ENCODE results near the gene ABCG5. TPM values are rescaled to one million over a fixed set of nuclear protein-coding genes. Genes with fewer than 3 reads are reported as not detected.

ABCG5 gene
- total RNA-seq, 1 donor from 2014 or later: not detected

DNA sequence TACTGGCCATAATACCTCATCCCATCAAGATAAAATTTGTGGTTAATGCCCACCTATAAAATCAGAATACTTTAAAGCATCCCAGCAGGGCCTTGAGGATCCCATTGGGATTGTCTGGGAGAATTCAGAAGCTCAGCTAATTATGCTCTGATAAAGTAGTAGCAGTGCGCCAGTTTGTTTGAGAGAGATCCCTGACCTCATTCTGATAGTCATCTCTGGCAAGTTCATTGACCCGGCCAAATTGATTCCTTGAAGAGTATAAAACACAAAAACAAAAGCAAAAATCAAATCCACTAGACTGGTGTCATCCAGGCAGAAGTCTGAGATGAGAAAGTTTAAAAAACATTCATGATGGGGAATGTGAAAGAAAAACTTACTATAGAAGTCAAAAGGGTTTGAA is 14.1 kb downstream of the ABCG5 start:
- Mint-ChIP-seq H3K9me3 (no peaks in the 10 kb centered on the region), H3K4me3 (no peak overlapping the region), H3K27me3 (ENCODE audit: low read depth) (no peaks in the 10 kb centered on the region), H3K36me3 (ENCODE audit: low read depth) (no peaks in the 10 kb centered on the region), H3K4me1 (no peaks in the 10 kb centered on the region), H3K27ac (ENCODE audit: unreplicated experiment) (no peak overlapping the region)
- DNase-seq (ENCODE audit: low read depth, low spot score): no peak
- TF ChIP-seq, protein P1, sequence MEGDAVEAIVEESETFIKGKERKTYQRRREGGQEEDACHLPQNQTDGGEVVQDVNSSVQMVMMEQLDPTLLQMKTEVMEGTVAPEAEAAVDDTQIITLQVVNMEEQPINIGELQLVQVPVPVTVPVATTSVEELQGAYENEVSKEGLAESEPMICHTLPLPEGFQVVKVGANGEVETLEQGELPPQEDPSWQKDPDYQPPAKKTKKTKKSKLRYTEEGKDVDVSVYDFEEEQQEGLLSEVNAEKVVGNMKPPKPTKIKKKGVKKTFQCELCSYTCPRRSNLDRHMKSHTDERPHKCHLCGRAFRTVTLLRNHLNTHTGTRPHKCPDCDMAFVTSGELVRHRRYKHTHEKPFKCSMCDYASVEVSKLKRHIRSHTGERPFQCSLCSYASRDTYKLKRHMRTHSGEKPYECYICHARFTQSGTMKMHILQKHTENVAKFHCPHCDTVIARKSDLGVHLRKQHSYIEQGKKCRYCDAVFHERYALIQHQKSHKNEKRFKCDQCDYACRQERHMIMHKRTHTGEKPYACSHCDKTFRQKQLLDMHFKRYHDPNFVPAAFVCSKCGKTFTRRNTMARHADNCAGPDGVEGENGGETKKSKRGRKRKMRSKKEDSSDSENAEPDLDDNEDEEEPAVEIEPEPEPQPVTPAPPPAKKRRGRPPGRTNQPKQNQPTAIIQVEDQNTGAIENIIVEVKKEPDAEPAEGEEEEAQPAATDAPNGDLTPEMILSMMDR (conservative IDR thresholded peaks at IDR 0.05): no peak

DNA sequence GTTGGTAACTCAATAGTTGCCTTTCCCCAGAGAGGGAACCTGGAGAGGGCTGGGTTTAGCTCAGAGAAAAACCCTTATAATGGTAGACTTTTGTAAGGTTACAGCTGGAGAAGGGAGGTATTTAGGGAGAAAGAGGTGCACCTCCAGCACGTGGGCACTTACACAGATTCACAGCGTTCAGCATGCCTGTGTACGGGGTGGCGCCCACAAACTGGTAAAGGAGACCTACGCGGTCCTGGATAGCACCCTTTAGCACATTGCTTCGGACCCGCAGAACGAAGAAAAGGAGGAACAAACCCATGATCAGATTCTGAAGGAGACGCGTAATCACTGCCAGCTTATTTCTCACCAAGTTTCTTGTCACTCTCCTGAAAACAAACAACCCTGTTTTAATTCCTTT is 14.9 kb downstream of the ABCG5 start:
- Mint-ChIP-seq H3K27ac (ENCODE audit: unreplicated experiment) (no peak overlapping the region), H3K9me3 (no peaks in the 10 kb centered on the region), H3K27me3 (ENCODE audit: low read depth) (no peaks in the 10 kb centered on the region), H3K36me3 (ENCODE audit: low read depth) (no peaks in the 10 kb centered on the region), H3K4me3 (no peak overlapping the region), H3K4me1 (no peaks in the 10 kb centered on the region)
- no peak for DNase-seq (ENCODE audit: low read depth, low spot score)
- TF ChIP-seq, protein P1 (conservative IDR thresholded peaks at IDR 0.05): no peak

DNA sequence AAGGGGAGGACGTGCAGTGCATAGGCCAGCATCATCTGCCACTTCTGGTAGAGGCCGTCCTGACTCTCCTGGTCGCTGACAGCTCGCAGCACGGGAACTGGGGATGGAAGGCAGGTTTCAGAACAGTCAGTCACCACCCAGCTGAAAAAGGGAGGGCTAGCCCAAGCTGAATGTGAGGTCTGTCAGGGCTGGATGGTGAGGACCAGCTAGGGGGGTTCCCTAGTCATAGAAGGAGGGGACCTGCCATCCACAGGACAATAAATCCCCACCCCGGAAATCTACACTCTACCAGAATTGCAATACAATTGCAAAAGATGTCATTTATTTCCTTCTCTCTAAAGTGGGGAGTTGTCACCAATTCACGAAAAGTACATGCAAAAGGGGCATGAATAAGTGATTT is 15.8 kb downstream of the ABCG5 start:
- DNase-seq (ENCODE audit: low read depth, low spot score): no peak
- no peaks in the 10 kb centered on the region for H3K36me3 Mint-ChIP-seq (ENCODE audit: low read depth)
- no peaks in the 10 kb centered on the region for H3K27me3 Mint-ChIP-seq (ENCODE audit: low read depth)
- H3K4me3 Mint-ChIP-seq: no peak overlapping the region
- no peaks in the 10 kb centered on the region for H3K4me1 Mint-ChIP-seq
- TF ChIP-seq, protein P1 (conservative IDR thresholded peaks at IDR 0.05): no peak
- no peak overlapping the region for H3K27ac Mint-ChIP-seq (ENCODE audit: unreplicated experiment)
- no peaks in the 10 kb centered on the region for H3K9me3 Mint-ChIP-seq

DNA sequence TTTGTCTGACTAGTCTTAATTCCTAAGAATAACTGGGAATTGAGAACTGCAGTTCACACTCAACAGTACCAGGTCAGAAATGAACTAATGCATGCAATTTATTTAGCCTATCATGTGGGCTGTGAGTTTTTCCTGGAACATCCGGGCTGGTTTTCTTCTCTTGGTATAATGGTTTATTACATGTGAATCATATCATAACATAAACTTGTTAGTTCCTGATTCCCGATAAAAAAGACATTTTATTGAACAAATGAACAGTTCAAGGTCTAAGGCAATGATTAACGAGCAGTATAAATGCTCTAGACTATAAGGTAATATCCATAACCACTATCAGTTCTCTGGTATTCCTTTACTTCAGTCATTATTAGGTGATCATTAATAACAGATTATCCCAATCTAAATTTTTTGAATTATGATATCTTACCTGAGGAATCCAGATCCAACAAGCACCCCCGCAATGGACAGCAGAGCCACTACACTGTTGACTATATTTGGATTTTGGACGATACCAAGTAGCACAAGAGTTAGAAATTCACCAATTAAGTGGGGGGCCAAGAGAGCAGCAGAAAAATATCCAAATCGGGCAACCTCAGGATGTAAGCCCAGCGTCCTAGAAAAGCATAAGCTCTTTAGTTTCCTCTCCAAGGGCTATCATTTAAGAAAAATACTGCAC is 19.0 kb downstream of the ABCG5 start:
- Mint-ChIP-seq H3K9me3 (peaks cover 7% of the 10 kb centered on the region), H3K27ac (ENCODE audit: unreplicated experiment) (no peak overlapping the region), H3K4me1 (peaks cover 3% of the 10 kb centered on the region), H3K36me3 (ENCODE audit: low read depth) (peaks cover 9% of the 10 kb centered on the region), H3K4me3 (no peak overlapping the region), H3K27me3 (ENCODE audit: low read depth) (no peaks in the 10 kb centered on the region)
- TF ChIP-seq, protein P1 (conservative IDR thresholded peaks at IDR 0.05): no peak
- no peak for DNase-seq (ENCODE audit: low read depth, low spot score)

DNA sequence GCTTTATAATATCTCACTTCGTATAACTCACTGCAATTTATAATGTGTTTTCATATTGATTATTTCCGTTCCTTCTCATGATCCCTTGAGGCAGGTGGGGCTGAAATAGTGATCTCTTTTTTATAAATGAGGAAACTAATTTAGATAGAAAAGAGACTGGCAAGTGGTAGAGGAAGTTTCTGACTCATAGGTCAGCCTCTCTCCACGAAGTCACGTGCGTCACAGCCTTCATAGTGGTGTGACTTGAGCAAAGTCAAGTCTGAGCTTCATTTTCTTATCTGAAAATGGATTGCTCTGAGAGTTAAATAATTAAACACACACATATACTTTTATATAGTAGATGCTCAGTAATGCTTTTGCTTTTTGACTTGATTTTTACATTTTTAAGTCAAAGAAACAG is 19.9 kb downstream of the ABCG5 start:
- Mint-ChIP-seq H3K36me3 (ENCODE audit: low read depth) (peaks cover 9% of the 10 kb centered on the region), H3K27ac (ENCODE audit: unreplicated experiment) (no peak overlapping the region), H3K9me3 (peaks cover 7% of the 10 kb centered on the region), H3K4me1 (peaks cover 3% of the 10 kb centered on the region), H3K27me3 (ENCODE audit: low read depth) (no peaks in the 10 kb centered on the region), H3K4me3 (no peak overlapping the region)
- TF ChIP-seq, protein P1 (conservative IDR thresholded peaks at IDR 0.05): no peak
- DNase-seq (ENCODE audit: low read depth, low spot score): no peak

Measured in neural crest cell (in vitro differentiated cells).